Transverse colon (tissue), 4 donors: ENCODE results near the gene KRT71. TPM values are rescaled to one million over a fixed set of nuclear protein-coding genes. Genes with fewer than 3 reads are reported as not detected.

Experiments used
- DNase-seq: peaks from one replicate; pipeline ENCODE4 v3.0.0-alpha.2; 2019
- H3K27ac ChIP-seq, 4 donors: fragments of 200-600 bp; sonication (generic); 2 replicates each; pipeline ENCODE4 v1.5.1; 2016 to 2018; ENCODE audit warnings: inconsistent platforms in 4 of 4
- H3K27me3 ChIP-seq: fragments of 200-600 bp; sonication (generic); 2 replicates; pipeline ENCODE4 v1.5.1; 2017; ENCODE audit warnings: inconsistent platforms
- H3K36me3 ChIP-seq, 4 donors: fragments of 200-600 bp; sonication (generic); 2 replicates each; pipeline ENCODE4 v1.5.1; 2017 to 2019; ENCODE audit warnings: inconsistent platforms in 4 of 4
- H3K4me1 ChIP-seq, 4 donors: fragments of 200-600 bp; sonication (generic); 2 replicates each; pipeline ENCODE4 v1.5.1; 2017 to 2020; ENCODE audit warnings: inconsistent platforms in 4 of 4
- H3K4me3 ChIP-seq, 4 donors: fragments of 200-600 bp; sonication (generic); 1 replicate in 1 of 4; 2 replicates in 3 of 4; pipeline versions ENCODE4 v1.5.1 to v1.6.1; 2017 to 2019; ENCODE audit warnings: inconsistent platforms in 4 of 4
- H3K9me3 ChIP-seq, 2 donors: fragments of 200-600 bp; sonication (generic); 2 replicates each; pipeline ENCODE4 v1.5.1; 2017 to 2019; ENCODE audit warnings: inconsistent platforms in 2 of 2
- CTCF ChIP-seq, 5 experiments: fragments of 200-600 bp in 3 of 5; fragments of 450-650 bp in 2 of 5; sonication (generic) in 3 of 5; IDR thresholded peaks; 1 replicate in 2 of 5; 2 replicates in 3 of 5; pipeline ENCODE4 v1.5.1; 2016 to 2017; ENCODE audit warnings: antibody characterized with exemption in 5 of 5, inconsistent platforms in 3 of 5, mild to moderate bottlenecking in 2 of 5, moderate library complexity in 1 of 5
- EP300 ChIP-seq: sonication (generic); formaldehyde crosslinking; IDR thresholded peaks from one replicate; pipeline ENCODE4 v1.6.1; 2017; ENCODE audit warnings: antibody characterized with exemption, low read depth
- POLR2A ChIP-seq: fragments of 450-650 bp; IDR thresholded peaks from one replicate; pipeline ENCODE4 v1.6.1; 2016; ENCODE audit warnings: antibody characterized with exemption, mild to moderate bottlenecking, moderate library complexity
- POLR2AphosphoS5 ChIP-seq, 3 donors: sonication (generic); formaldehyde crosslinking; IDR thresholded peaks; one replicate each; pipeline ENCODE4 v1.6.1; 2016; ENCODE audit warnings: antibody characterized with exemption in 3 of 3
- WGBS, 2 donors: methylation state at CpG; one replicate each; pipeline ENCODE4 v1.1.5; 2018; ENCODE audit warnings: low coverage in 1 of 2; 5-methylcytosine and 5-hydroxymethylcytosine counted together
- in situ Hi-C, 4 donors: fragments of 200-750 bp; cut with MboI; loops; one replicate each; pipeline versions ENCODE4 v1.15.0 to v1.15.1; 2017; ENCODE audit warnings: low sequenced_read_pairs in 3 of 4, low pct_ligation_motif_present in 1 of 4, low pct_unique_long_range_greater_than_20kb in 1 of 4
- intact Hi-C: fragments of 100-400 bp; cut with DNase I; formaldehyde crosslinking; loops from one replicate; pipeline ENCODE4 v1.15.1; 2023; ENCODE audit warnings: low total_unique reads
- total RNA-seq, 4 donors: library from RNA; depleted of rRNA; stranded (reverse); fragments of >200 nt; gene quantifications; one replicate each; pipeline ENCODE4 v1.1.0, GENCODE V29; 2016

KRT71 gene
- total RNA-seq, 4 donors from 2014 or later: not detected

GRCh38 chr12:52582971-52583456 is 30.1 kb upstream of the KRT71 start:
- in situ Hi-C loops: loop anchor here (5.0 to 25.0 kb wide), 6 partner anchors 292 to 404 kb away; no protein-coding TSS in a partner anchor

GRCh38 chr12:52582486-52582885 is 29.5 kb upstream of the KRT71 start:
- Histone ChIP-seq H3K27me3 (no peaks in the 10 kb centered on the region), H3K4me3 (no peak overlapping the region), H3K4me1 (no peaks in the 10 kb centered on the region), H3K9me3 (no peaks in the 10 kb centered on the region), H3K36me3 (no peaks in the 10 kb centered on the region), H3K27ac (no peak overlapping the region)
- in situ Hi-C loops: loop anchor here (5.0 to 25.0 kb wide), 6 partner anchors 292 to 405 kb away; no protein-coding TSS in a partner anchor
- intact Hi-C loops: loop anchor here (5.0 kb wide), 1 partner anchor 290 kb away; no protein-coding TSS in a partner anchor
- no peak for DNase-seq
- WGBS, 2 donors: 66% methylated on average over 2 of the region's 2 CpGs; no CpG with 5 or more reads in 1 of the 2 donors
- TF ChIP-seq CTCF (IDR thresholded peaks at IDR 0.05) (no peak), POLR2A (no peak), POLR2AphosphoS5 (IDR thresholded peaks at IDR 0.05) (no peak), EP300 (no peak)

More at GRCh38 chr12:52582971-52583456, 30.1 kb upstream of the KRT71 start:
- H3K36me3 ChIP-seq: no peaks in the 10 kb centered on the region
- H3K9me3 ChIP-seq: no peaks in the 10 kb centered on the region
- H3K27me3 ChIP-seq: no peaks in the 10 kb centered on the region
- H3K4me3 ChIP-seq: no peak overlapping the region
- no peak overlapping the region for H3K27ac ChIP-seq
- no peaks in the 10 kb centered on the region for H3K4me1 ChIP-seq
- intact Hi-C loops: loop anchor here (5.0 kb wide), 1 partner anchor 289 kb away; no protein-coding TSS in a partner anchor
- DNase-seq: peak; percentile 63
- 6 to 33% methylated on average over 1 to 7 of the region's 7 CpGs for WGBS, 2 donors
- TF ChIP-seq CTCF (IDR thresholded peaks at IDR 0.05) (peak; percentile 50 to 83 (median 69)), POLR2AphosphoS5 (IDR thresholded peaks at IDR 0.05) (no peak)

- in situ Hi-C loops (loop anchor here (5.0 to 25.0 kb wide), 6 partner anchors 293 to 406 kb away; no protein-coding TSS in a partner anchor), intact Hi-C loops (loop anchor here (5.0 kb wide), 1 partner anchor 291 kb away; no protein-coding TSS in a partner anchor)
- H3K4me3 ChIP-seq: no peak overlapping the region
- TF ChIP-seq EP300: no peak
- no peak for TF ChIP-seq POLR2AphosphoS5 (IDR thresholded peaks at IDR 0.05)
- no peak for TF ChIP-seq CTCF (IDR thresholded peaks at IDR 0.05)
- TF ChIP-seq POLR2A: no peak
- H3K36me3 ChIP-seq: no peaks in the 10 kb centered on the region
- no peak for DNase-seq
- H3K9me3 ChIP-seq: no peaks in the 10 kb centered on the region
- no peaks in the 10 kb centered on the region for H3K27me3 ChIP-seq
- WGBS, 2 donors: 48 to 70% methylated on average over 2 to 6 of the region's 6 CpGs
- H3K27ac ChIP-seq: no peak overlapping the region
- H3K4me1 ChIP-seq: no peaks in the 10 kb centered on the region
Measured at GRCh38 chr12:52581481-52581880, 28.5 kb upstream of the KRT71 start.

GRCh38 chr12:52581066-52581465 is 28.1 kb upstream of the KRT71 start:
- no peak for DNase-seq
- H3K4me3 ChIP-seq: no peak overlapping the region
- no peaks in the 10 kb centered on the region for H3K9me3 ChIP-seq
- TF ChIP-seq POLR2A: no peak
- TF ChIP-seq POLR2AphosphoS5 (IDR thresholded peaks at IDR 0.05): no peak
- no peak for TF ChIP-seq EP300
- TF ChIP-seq CTCF (IDR thresholded peaks at IDR 0.05): no peak
- intact Hi-C loops (loop anchor here (5.0 kb wide), 1 partner anchor 291 kb away; no protein-coding TSS in a partner anchor), in situ Hi-C loops (loop anchor here (5.0 to 25.0 kb wide), 6 partner anchors 294 to 406 kb away; no protein-coding TSS in a partner anchor)
- H3K27me3 ChIP-seq: no peaks in the 10 kb centered on the region
- 80 to 82% methylated on average over 2 to 7 of the region's 7 CpGs for WGBS, 2 donors
- no peak overlapping the region for H3K27ac ChIP-seq
- no peaks in the 10 kb centered on the region for H3K4me1 ChIP-seq
- no peaks in the 10 kb centered on the region for H3K36me3 ChIP-seq
